SJCRH30 (cell line): ENCODE data around the gene HYDIN. TPM values are rescaled to one million over a fixed set of nuclear protein-coding genes. Genes with fewer than 3 reads are reported as not detected.

Experiments used
- DNase-seq, 2 experiments: peaks; one replicate each; pipeline ENCODE4 v3.0.0-alpha.2; 2015 to 2020
- H3K27ac ChIP-seq: fragments of 250-450 bp; sonication (Bioruptor Pico); 2 replicates; pipeline ENCODE4 v1.5.1; 2020; ENCODE audit warnings: mild to moderate bottlenecking, moderate library complexity
- H3K27me3 ChIP-seq: fragments of 250-450 bp; sonication (Bioruptor Pico); 2 replicates; pipeline ENCODE4 v1.5.1; 2020; ENCODE audit warnings: mild to moderate bottlenecking, moderate library complexity
- H3K36me3 ChIP-seq: fragments of 250-450 bp; sonication (Bioruptor Pico); 2 replicates; pipeline ENCODE4 v1.5.1; 2020; ENCODE audit warnings: mild to moderate bottlenecking, moderate library complexity
- H3K4me1 ChIP-seq: fragments of 250-450 bp; sonication (Bioruptor Pico); 2 replicates; pipeline ENCODE4 v1.5.1; 2020; ENCODE audit warnings: mild to moderate bottlenecking, moderate library complexity
- H3K4me3 ChIP-seq: fragments of 250-450 bp; sonication (Bioruptor Pico); 2 replicates; pipeline ENCODE4 v1.5.1; 2020; ENCODE audit warnings: mild to moderate bottlenecking, moderate library complexity
- H3K9me3 ChIP-seq: fragments of 250-450 bp; sonication (Bioruptor Pico); replicated peaks from 2 replicates; pipeline ENCODE4 v1.5.1; 2020; ENCODE audit warnings: mild to moderate bottlenecking, moderate library complexity
- total RNA-seq: library from RNA; depleted of rRNA; stranded (reverse); fragments of >200 nt; shearing (Covaris generic); gene quantifications from 2 replicates; pipeline ENCODE4 v1.2.3, GENCODE V29; 2014; rRNA removed

Gene HYDIN
- total RNA-seq = 0.04 and 0.18 TPM in 2 replicates

DNA sequence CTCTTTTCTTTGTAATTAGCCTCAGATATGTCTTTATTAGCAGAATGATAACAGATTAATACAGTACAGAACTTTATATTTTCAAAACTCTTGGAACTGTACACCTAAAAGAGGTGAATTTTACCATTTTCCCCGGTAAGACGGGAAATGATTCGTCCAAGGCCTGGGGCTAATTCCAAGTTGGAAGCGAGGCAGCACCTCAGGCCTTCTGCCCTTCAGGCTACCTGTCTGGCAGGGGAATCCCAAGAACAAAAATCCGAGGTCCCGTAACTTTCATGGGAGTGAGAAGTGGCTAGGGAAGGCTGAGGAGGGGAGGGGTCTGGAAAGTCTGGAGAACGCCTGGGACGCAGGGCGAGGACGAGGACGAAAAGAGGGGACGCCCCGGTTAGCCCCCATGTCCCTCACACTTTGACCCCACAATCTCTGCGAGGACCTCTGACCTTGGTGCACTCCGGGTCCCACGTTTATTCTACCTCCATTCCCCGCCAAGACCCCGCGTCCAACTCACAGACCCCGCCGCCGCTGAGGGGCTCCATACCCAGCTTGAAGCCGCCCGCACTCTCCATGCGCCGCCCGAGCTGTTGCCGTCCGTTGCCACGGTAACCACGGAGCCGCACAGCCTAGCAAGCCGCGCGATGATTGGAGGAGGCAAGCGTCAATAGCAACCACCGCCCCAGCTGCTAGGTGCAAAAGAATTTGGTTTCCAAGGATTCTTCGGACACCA is at the start of gene HYDIN:
Gene HYDIN, minus strand, starts transcription at position 601 of the 724 bp plus-strand sequence. CDS start 43,827 bp downstream, outside the sequence.
- Histone ChIP-seq H3K9me3 (no peaks in the 10 kb centered on the region), H3K27me3 (no peaks in the 10 kb centered on the region), H3K4me3 (no peak within 1 kb of the TSS), H3K36me3 (no peaks in the 10 kb centered on the region), H3K4me1 (no peaks in the 10 kb centered on the region), H3K27ac (no peak within 1 kb of the TSS)
- DNase-seq = peak in 1 of 2 experiments; percentile 6

DNA sequence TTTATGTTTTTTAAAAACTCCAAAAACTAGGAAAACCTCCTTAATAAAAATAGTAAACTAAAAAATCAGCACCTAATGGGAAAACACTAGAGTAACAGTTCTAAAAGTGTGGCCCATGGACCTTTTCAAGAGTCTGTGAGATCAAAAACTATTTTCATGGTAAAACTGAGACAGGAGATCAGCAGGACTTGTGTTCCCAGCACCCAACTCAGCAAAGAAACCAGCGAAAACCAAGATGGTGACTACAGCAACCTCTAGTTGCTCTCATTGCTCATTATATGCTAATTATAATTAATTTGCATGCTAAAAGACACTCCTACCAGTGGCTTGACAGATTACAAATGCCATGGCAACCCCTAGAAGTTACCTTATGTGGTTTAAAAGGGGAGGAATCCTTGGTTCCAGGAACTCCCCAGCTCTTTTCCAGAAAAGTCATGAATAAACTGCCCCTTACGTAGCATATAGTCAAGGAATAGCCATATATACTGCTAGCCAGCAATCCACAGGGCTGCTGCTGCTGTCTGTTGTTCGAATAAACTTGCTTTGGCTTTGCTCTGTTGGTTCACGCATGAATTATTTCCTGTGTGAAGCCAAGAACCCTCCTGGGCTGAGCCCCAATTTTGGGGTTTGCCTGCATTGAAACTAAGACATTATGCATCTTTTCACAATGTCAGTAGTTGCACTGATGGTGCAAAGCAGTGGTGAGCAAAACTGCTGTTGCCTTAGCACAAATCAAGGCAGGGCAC is 46.2 kb upstream of the HYDIN start:
- H3K9me3 ChIP-seq = no peaks in the 10 kb centered on the region
- no peak overlapping the region for H3K4me3 ChIP-seq
- no peak for DNase-seq
- H3K36me3 ChIP-seq = no peaks in the 10 kb centered on the region
- no peaks in the 10 kb centered on the region for H3K4me1 ChIP-seq
- no peaks in the 10 kb centered on the region for H3K27me3 ChIP-seq
- no peak overlapping the region for H3K27ac ChIP-seq

DNA sequence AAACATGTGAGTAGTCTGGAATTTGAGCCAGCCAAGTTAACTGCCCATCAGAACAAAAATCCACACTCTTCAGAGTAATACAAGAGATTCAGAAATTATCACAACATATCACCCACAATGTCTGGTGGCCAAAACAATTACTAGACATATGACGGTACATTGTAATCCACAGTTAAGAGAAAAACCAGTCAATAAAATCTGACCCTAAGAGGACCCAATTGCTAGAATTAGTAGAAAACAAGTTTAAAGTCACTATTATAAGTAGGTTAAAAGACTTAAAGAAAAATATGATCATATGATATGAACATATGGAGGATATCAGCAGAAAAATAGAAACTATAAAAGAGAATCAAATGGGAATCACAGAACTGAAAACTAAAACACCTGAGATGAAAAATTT is 42.9 kb upstream of the HYDIN start:
- no peaks in the 10 kb centered on the region for H3K4me1 ChIP-seq
- H3K27me3 ChIP-seq = no peaks in the 10 kb centered on the region
- H3K36me3 ChIP-seq = no peaks in the 10 kb centered on the region
- no peak for DNase-seq
- H3K4me3 ChIP-seq = no peak overlapping the region
- no peaks in the 10 kb centered on the region for H3K9me3 ChIP-seq
- no peak overlapping the region for H3K27ac ChIP-seq

DNA sequence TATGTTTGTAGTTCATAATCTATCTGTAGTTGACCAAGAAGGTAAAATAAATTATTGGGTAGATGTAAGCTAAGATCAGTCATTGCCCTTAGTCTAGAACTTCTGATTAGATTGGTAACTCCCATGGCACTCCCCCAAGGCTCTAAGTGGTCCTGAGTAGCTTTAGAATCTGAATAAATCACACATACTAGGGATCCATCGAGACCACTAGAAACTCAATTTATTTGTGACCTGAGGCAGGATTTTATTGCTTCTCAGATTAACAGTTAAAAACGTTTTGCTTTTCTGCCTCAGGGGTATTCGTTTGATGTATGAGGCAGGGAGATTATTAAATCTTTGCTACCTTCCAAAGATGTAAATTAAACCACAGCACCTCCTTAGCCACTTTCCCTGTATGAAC is 33.8 kb upstream of the HYDIN start:
- H3K4me3 ChIP-seq = no peak overlapping the region
- no peaks in the 10 kb centered on the region for H3K27me3 ChIP-seq
- H3K36me3 ChIP-seq = no peaks in the 10 kb centered on the region
- DNase-seq = no peak
- no peaks in the 10 kb centered on the region for H3K4me1 ChIP-seq
- H3K9me3 ChIP-seq = no peaks in the 10 kb centered on the region
- H3K27ac ChIP-seq = no peak overlapping the region

DNA sequence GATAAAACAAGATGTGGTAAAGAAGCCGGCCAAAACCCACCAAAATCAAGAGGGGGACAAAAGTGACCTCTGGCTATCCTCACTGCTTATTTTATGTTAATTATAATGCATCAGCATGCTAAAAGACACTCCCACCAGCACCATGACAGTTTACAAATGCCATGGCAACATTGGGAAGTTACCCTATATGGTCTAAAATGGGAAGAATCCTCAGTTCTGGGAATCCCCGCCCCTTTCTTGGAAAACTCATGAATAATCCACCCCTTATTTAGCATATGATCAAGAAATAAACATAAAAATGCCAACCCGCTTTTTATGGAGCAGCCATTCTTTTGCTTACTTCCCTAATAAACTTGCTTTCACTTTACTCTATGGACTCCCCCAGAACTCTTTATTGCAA is 33.1 kb upstream of the HYDIN start:
- no peak for DNase-seq
- Histone ChIP-seq H3K4me1 (no peaks in the 10 kb centered on the region), H3K9me3 (no peaks in the 10 kb centered on the region), H3K27me3 (no peaks in the 10 kb centered on the region), H3K4me3 (no peak overlapping the region), H3K27ac (no peak overlapping the region), H3K36me3 (no peaks in the 10 kb centered on the region)

DNA sequence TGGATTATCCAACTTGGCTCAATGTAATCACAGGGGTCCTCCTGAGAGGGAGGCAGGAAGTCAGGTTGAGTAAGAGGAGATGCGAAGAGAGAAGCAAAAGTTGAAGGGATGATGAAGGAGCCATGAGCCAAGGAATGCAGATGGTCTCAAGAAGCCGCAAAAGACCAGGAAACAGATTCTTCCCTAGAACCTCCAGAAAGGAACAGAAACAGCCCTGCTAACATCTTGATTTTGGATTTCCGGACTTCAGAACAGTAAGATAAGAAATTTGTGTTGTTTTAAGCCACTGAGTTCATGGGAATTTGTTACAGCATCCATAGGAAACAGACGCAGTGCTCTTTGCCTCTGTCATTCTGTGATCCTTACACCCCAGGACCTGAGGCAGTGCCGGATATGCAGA is 31.9 kb upstream of the HYDIN start:
- H3K27ac ChIP-seq = no peak overlapping the region
- no peaks in the 10 kb centered on the region for H3K4me1 ChIP-seq
- H3K36me3 ChIP-seq = no peaks in the 10 kb centered on the region
- no peaks in the 10 kb centered on the region for H3K27me3 ChIP-seq
- no peak overlapping the region for H3K4me3 ChIP-seq
- no peaks in the 10 kb centered on the region for H3K9me3 ChIP-seq
- no peak for DNase-seq

DNA sequence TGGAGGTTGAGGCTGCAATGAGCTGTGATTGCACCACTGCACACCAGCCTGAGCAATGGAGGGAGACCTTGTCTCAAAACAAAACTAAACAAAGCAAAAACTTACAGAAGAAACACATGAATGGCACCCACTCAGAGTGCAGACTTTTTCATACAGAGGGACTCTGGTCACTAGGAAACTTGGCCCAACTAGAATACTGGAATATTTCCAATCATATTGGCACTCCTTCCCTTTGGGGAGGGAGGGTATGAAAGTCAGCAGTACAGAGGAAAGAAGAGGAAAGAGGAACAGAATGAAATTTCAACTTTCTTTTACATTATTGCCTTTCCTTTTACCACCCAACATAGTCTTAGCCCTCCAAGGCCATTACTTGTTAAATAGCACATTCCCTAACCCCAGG is 30.5 kb upstream of the HYDIN start:
- H3K4me1 ChIP-seq = peaks cover 6% of the 10 kb centered on the region; the same call in 1 of the 2 replicates
- no peaks in the 10 kb centered on the region for H3K27me3 ChIP-seq
- H3K36me3 ChIP-seq = no peaks in the 10 kb centered on the region
- H3K9me3 ChIP-seq = no peaks in the 10 kb centered on the region
- DNase-seq = no peak
- no peak overlapping the region for H3K4me3 ChIP-seq
- no peak overlapping the region for H3K27ac ChIP-seq

DNA sequence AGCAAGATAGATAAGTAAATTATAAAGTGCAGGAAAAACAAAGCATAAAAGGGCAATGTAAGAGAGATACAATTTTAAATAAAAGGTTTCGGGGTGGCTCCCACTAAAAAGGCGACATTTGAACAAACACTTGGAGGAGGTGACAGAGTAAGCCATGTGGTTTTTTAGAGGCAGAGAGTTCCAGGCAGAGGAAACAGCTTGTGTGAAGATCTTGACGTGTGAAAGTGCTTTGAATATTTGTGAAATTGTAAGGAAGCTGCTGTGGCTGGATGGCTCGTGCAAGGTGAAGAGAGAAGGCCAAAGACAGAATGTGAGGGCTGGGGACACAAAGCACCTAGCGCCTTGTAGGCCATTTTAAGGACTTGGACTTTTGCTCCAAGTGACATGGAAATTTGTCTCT is 28.6 kb upstream of the HYDIN start:
- Histone ChIP-seq H3K4me3 (no peak overlapping the region), H3K27ac (no peak overlapping the region), H3K36me3 (no peaks in the 10 kb centered on the region), H3K27me3 (no peaks in the 10 kb centered on the region), H3K9me3 (no peaks in the 10 kb centered on the region), H3K4me1 (peaks cover 17% of the 10 kb centered on the region)
- DNase-seq = no peak

DNA sequence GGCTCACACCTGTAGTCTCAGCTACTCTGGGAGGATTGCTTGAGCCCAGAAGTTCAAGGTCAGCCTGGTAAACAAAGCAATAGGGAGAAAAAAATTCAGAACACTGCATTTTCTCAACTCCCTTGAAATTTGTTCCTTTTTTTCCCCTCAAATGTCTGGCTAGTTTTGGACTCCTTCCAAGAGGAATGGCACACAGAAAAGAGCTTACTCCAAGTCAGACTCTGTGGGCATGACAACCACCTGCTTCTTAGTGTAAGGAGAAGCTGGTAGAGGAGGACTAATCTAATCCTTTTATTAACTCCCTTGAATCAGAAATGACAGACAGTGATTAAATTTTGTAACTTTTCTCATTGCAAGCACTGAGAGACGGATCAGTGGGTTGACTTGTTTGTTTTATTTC is 27.9 kb upstream of the HYDIN start:
- Histone ChIP-seq H3K9me3 (no peaks in the 10 kb centered on the region), H3K4me1 (peaks cover 17% of the 10 kb centered on the region), H3K4me3 (no peak overlapping the region), H3K27me3 (no peaks in the 10 kb centered on the region), H3K27ac (no peak overlapping the region), H3K36me3 (no peaks in the 10 kb centered on the region)
- peak in 1 of 2 experiments; percentile 40 for DNase-seq

DNA sequence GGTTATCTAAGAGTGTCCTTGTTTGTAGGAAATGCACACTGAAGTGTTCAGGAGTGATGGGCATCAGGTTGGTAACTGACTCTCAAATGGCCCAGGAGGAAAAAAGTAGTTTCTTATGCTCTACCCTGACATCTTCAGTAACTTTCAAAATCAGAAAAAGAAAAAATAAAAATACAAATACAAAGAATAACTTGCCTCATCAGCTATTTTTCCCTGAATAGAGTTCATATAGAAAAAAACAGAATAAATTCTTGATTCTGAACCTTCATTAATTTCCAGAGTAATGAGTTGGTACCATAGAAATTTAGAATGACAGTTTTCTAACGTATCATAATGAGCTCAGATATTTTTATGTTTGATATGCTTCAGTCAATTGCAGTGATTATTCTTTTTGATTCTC is 27.2 kb upstream of the HYDIN start:
- no peak for DNase-seq
- H3K27me3 ChIP-seq = no peaks in the 10 kb centered on the region
- H3K36me3 ChIP-seq = no peaks in the 10 kb centered on the region
- H3K27ac ChIP-seq = no peak overlapping the region
- H3K4me1 ChIP-seq = peaks cover 17% of the 10 kb centered on the region
- no peaks in the 10 kb centered on the region for H3K9me3 ChIP-seq
- H3K4me3 ChIP-seq = no peak overlapping the region

DNA sequence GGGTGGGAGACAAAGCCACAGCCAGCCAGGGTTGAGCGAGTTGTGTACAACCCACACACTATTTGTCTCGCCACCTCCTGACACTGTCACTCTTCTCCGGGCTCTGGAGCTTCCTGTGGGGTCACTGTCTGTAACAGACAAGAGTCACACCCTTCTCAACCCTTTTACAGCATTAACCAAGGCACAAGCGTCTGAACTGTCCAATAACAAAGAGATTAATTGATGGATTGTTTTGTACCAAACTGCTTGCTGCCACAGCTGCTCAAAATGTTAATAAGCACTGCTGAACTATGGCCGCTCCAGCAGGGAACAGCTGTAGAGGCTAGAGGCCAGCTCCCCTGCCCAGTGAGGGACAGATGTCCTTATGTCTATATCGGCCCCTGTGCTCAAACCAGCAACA is 25.2 kb upstream of the HYDIN start:
- peak overlapping the region; percentile 85 for H3K27ac ChIP-seq

DNA sequence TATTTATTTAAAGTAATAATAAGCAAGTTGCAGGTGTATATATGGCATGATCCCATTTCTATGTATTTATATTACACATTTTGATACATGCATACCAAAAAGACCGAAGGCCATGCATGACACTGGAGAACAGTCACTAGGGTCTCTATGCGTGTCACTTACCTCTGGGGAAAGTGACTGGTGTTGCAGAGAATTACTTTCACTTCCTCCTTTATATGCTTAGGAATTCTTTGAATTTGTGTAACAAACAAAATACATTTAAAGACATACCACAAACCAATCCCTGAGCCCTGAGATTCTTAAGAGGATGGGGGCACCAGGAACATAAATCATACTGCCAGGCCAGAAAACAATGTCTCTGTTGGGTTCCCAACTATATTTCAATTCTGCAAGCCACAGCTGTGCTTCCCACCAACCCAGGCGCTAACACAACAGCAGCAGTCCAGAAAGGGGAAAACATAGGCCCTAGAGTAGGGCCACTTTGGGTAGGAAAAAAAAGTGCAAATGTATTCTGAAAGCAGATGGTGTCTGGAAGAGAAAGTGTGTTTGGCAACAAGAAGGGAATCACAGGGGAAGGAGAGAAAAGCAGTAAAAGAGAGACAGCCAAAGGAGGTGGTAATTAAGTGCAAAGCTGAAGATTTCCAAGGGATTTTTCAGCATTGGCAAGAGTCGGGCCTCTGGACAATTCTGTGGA is 24.5 kb upstream of the HYDIN start:
- Histone ChIP-seq H3K9me3 (no peaks in the 10 kb centered on the region), H3K36me3 (no peaks in the 10 kb centered on the region), H3K27me3 (no peaks in the 10 kb centered on the region), H3K4me1 (peaks cover 17% of the 10 kb centered on the region), H3K27ac (peak overlapping the region; percentile 85), H3K4me3 (peak overlapping the region; percentile 21)
- DNase-seq = peak; percentile 2 to 38

More for the DNA sequence above, 25.2 kb upstream of the HYDIN start:
- Histone ChIP-seq H3K4me1 (peaks cover 17% of the 10 kb centered on the region), H3K36me3 (no peaks in the 10 kb centered on the region), H3K9me3 (no peaks in the 10 kb centered on the region), H3K27me3 (no peaks in the 10 kb centered on the region), H3K4me3 (peak overlapping the region; percentile 21)
- DNase-seq = peak; percentile 82 to 88

DNA sequence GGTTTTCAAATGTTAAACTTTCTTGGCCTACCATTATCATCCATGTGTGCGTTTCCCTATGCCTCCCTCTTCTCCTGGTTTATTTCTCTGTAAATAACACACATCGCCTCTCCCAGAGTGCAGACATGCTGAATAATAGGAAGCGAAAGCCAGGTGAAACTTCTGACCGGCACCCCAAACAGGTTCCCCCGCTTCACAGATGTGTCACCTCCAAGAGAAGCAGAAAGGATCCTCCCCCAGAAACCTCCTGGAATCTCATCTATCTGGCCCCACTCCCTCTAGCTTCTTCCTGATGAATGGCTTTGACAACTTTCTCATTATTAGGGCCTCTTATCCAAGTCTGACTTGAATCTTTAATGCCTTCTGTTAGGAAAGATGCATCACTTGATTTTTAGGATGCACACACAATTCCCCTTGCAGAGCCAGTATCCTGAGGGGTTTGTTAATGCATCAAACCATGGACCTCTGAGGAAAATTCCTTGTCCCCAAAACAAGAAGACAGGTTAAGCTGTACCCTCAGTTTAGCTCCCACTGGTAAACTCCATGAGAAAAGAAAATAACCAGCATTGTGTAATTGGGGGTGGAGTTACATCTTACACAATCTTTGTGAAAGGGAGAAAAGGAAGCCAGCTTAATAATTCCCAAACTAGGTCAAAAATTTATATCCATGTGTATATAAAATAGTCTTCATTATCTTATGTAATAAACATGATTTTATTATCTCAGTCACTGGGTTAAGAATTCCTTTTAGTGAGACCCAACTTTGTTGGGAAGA is 20.1 kb upstream of the HYDIN start:
- H3K9me3 ChIP-seq = no peaks in the 10 kb centered on the region
- no peaks in the 10 kb centered on the region for H3K36me3 ChIP-seq
- H3K4me1 ChIP-seq = peaks cover 10% of the 10 kb centered on the region
- H3K4me3 ChIP-seq = no peak overlapping the region
- H3K27me3 ChIP-seq = no peaks in the 10 kb centered on the region
- DNase-seq = no peak
- H3K27ac ChIP-seq = no peak overlapping the region

DNA sequence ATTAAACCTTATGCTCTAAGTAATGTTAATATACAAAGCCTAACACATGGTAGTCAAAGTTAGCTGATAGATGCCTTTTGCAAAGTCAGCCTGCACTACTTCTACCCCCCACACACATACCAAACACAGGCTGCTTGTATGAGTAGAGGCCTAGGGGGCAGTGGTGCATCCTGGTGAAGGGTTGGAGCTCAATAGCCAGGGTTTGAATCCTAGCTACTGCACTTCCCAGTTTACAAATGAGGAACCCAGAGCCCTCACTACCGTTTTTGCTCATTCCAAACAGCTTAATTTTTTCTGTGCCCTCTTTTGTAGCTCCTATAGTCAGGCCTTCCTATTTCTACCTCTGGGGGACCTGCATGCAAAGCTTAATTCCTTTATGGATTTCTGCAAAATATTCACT is 18.9 kb upstream of the HYDIN start:
- Histone ChIP-seq H3K27ac (no peak overlapping the region), H3K36me3 (no peaks in the 10 kb centered on the region), H3K4me1 (no peaks in the 10 kb centered on the region), H3K9me3 (no peaks in the 10 kb centered on the region), H3K27me3 (no peaks in the 10 kb centered on the region), H3K4me3 (no peak overlapping the region)
- no peak for DNase-seq
